ENCODE results near the gene CA11. TPM values are rescaled to one million over a fixed set of nuclear protein-coding genes. Genes with fewer than 3 reads are reported as not detected.

Gene CA11
- total RNA-seq, 1 experiment from 2014 or later, result 38.2 TPM

DNA sequence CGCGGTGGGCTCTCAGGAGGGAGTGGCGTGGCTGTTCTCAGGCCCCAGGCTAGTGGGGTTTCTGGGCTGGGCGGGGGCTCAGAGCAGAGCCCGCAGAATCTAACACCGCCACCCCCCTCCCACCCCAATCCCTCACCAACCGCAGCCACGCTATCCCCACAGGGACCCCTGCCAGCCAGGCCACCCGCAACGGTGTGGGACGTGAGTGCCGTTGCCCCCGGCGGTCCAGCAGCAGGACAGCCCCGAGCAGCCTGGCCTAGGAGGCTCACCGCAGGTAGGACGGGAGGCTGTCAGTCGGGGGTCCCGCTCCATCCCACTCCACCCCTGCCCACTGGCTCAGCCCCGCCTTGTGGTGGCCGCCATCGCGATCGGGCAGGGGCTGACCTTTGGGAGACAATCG lies 27.0 kb upstream of the CA11 start, which contains the start of gene NTN5:
Gene NTN5, minus strand, starts transcription at position 24 of the 400 bp plus-strand sequence. CDS start 2,031 bp downstream, outside the sequence.
- TF ChIP-seq, protein P1, sequence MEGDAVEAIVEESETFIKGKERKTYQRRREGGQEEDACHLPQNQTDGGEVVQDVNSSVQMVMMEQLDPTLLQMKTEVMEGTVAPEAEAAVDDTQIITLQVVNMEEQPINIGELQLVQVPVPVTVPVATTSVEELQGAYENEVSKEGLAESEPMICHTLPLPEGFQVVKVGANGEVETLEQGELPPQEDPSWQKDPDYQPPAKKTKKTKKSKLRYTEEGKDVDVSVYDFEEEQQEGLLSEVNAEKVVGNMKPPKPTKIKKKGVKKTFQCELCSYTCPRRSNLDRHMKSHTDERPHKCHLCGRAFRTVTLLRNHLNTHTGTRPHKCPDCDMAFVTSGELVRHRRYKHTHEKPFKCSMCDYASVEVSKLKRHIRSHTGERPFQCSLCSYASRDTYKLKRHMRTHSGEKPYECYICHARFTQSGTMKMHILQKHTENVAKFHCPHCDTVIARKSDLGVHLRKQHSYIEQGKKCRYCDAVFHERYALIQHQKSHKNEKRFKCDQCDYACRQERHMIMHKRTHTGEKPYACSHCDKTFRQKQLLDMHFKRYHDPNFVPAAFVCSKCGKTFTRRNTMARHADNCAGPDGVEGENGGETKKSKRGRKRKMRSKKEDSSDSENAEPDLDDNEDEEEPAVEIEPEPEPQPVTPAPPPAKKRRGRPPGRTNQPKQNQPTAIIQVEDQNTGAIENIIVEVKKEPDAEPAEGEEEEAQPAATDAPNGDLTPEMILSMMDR (conservative IDR thresholded peaks at IDR 0.05; ENCODE audit: low read depth, low read length), result no peak
- no peak for TF ChIP-seq EZH2 (IDR thresholded peaks at IDR 0.05; ENCODE audit: borderline replicate concordance, low read depth, low read length, poor library complexity, severe bottlenecking)
- peaks cover 4% of the 10 kb centered on the region for H3K4me1 ChIP-seq (ENCODE audit: insufficient read depth, low read length, poor library complexity, severe bottlenecking)
- no TSS peak for BruUV-seq (replicated peaks)
- intact Hi-C loops (cut with micrococcal nuclease; ENCODE audit: unreplicated experiment), result no loop called here
- H3K27me3 ChIP-seq (replicated peaks; ENCODE audit: insufficient read depth, low read depth, low read length, poor library complexity), result no peaks in the 10 kb centered on the region
- H3K9me3 ChIP-seq (ENCODE audit: low read depth, low read length, poor library complexity, severe bottlenecking), result no peaks in the 10 kb centered on the region
- no peak within 1 kb of the TSS for H3K27ac ChIP-seq (ENCODE audit: low read depth, low read length, poor library complexity, severe bottlenecking)
- DNase-seq (ENCODE audit: low spot score), result no peak
- ChIA-PET POLR2A (ENCODE audit: low non-redundant PET) (no interaction called here), CTCF (interaction anchor here (0.5 kb wide), 1 partner anchor 167 kb away, joined by 5 read pairs; no protein-coding TSS in a partner anchor)
- H3K36me3 ChIP-seq (ENCODE audit: insufficient read depth, low read length, poor library complexity, severe bottlenecking), result no peaks in the 10 kb centered on the region
- H3K4me3 ChIP-seq (ENCODE audit: low read depth, low read length, poor library complexity, severe bottlenecking), result no peak within 1 kb of the TSS

DNA sequence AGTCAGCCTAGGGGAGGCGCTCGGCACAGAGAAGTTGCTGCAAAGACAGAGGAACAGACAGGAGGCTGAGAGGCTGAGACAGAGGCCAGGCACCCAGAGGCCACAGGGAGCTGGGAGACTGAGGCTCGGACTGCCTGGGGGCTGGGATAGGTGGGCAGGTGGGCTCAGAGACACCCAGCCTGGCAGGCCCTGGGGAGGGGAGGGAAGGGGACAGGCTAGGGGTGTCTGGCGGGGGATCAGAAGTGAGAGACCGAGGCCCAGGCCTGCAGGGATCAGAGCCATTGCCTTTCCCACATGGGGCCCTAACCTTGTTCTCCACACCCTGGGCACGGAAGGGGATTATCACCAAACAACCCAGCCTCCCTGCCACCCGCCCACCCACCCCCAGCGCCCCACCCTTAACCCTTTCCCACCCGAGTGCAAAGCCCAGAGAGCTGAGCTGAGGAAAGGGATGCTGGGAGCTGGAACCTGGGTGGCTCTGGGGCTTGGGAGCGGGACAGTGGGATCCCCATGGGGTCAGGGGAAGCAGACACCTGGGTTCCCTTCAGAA lies 25.5 kb upstream of the CA11 start:
- H3K27me3 ChIP-seq (replicated peaks; ENCODE audit: insufficient read depth, low read depth, low read length, poor library complexity), result no peaks in the 10 kb centered on the region
- ChIA-PET CTCF (no interaction called here), POLR2A (ENCODE audit: low non-redundant PET) (no interaction called here)
- DNase-seq (ENCODE audit: low spot score), result no peak
- H3K9me3 ChIP-seq (ENCODE audit: low read depth, low read length, poor library complexity, severe bottlenecking), result no peaks in the 10 kb centered on the region
- TF ChIP-seq, protein P1 (conservative IDR thresholded peaks at IDR 0.05; ENCODE audit: low read depth, low read length), result no peak
- TF ChIP-seq EZH2 (IDR thresholded peaks at IDR 0.05; ENCODE audit: borderline replicate concordance, low read depth, low read length, poor library complexity, severe bottlenecking), result no peak
- no peak overlapping the region for H3K4me3 ChIP-seq (ENCODE audit: low read depth, low read length, poor library complexity, severe bottlenecking)
- H3K36me3 ChIP-seq (ENCODE audit: insufficient read depth, low read length, poor library complexity, severe bottlenecking), result no peaks in the 10 kb centered on the region
- H3K4me1 ChIP-seq (ENCODE audit: insufficient read depth, low read length, poor library complexity, severe bottlenecking), result peaks cover 4% of the 10 kb centered on the region
- BruUV-seq (replicated peaks), result no TSS peak
- intact Hi-C loops (cut with micrococcal nuclease; ENCODE audit: unreplicated experiment), result no loop called here
- no peak overlapping the region for H3K27ac ChIP-seq (ENCODE audit: low read depth, low read length, poor library complexity, severe bottlenecking)

DNA sequence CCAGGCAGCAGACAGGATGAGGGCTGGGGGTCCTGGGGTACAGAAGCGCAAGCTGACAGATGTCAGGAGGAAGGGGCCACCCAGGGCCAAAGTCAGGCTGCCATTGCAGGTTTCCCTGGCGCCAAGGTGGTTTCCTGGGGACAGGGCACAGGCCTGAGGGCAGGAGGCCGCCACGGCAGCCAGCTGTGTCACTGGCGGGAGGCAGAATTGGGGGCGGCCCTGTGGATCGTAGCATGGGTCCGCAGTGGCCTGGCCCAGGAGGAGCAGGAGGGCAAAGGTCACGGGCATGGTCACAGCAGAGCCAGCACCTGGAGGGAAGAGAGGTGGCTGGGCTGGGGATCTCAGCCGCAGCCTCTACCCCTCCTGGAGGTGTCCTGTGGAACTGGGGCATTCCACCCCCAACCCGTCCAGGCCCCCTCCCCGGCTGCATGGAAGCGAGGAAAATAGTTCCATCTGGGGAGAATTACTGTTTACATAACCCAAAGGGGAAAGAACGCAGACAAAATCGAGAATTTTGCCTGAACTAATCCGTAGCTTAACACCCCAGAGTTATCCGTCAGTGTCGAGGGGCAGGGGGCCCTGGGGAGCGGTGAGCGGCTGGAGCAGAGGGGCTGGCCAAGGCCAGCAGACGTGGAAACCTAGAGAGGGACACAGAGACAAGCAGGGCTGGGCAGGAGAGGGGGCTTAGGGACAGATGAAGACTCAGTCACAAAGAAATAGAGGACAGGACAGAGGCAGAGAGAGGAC lies 24.9 kb upstream of the CA11 start:
- TF ChIP-seq, protein P1 (conservative IDR thresholded peaks at IDR 0.05; ENCODE audit: low read depth, low read length), result no peak
- no peak for TF ChIP-seq EZH2 (IDR thresholded peaks at IDR 0.05; ENCODE audit: borderline replicate concordance, low read depth, low read length, poor library complexity, severe bottlenecking)
- no peak overlapping the region for H3K27ac ChIP-seq (ENCODE audit: low read depth, low read length, poor library complexity, severe bottlenecking)
- peaks cover 4% of the 10 kb centered on the region for H3K4me1 ChIP-seq (ENCODE audit: insufficient read depth, low read length, poor library complexity, severe bottlenecking)
- H3K36me3 ChIP-seq (ENCODE audit: insufficient read depth, low read length, poor library complexity, severe bottlenecking), result no peaks in the 10 kb centered on the region
- no peak for DNase-seq (ENCODE audit: low spot score)
- H3K27me3 ChIP-seq (replicated peaks; ENCODE audit: insufficient read depth, low read depth, low read length, poor library complexity), result no peaks in the 10 kb centered on the region
- intact Hi-C loops (cut with micrococcal nuclease; ENCODE audit: unreplicated experiment), result no loop called here
- ChIA-PET POLR2A (ENCODE audit: low non-redundant PET) (no interaction called here), CTCF (no interaction called here)
- no peaks in the 10 kb centered on the region for H3K9me3 ChIP-seq (ENCODE audit: low read depth, low read length, poor library complexity, severe bottlenecking)
- H3K4me3 ChIP-seq (ENCODE audit: low read depth, low read length, poor library complexity, severe bottlenecking), result no peak overlapping the region
- no TSS peak for BruUV-seq (replicated peaks)

All from A673 (cell line).